NCI-H1092 treated with DMSO at 0.1 percent for 48 hours (cell line): Measurements from ENCODE around the gene ZNF408.

ENCODE experiments used
- DNase-seq: peaks from one replicate; lab custom pipeline; 2025; lab: John Stamatoyannopoulos, UW

Gene ZNF408

GRCh38 chr11:46676436-46677158 is 24.2 kb upstream of the ZNF408 start:
- no peak for DNase-seq

GRCh38 chr11:46677169-46677568 is 23.7 kb upstream of the ZNF408 start:
- no peak for DNase-seq

GRCh38 chr11:46677991-46678740 is 22.7 kb upstream of the ZNF408 start:
- DNase-seq: no peak

DNA sequence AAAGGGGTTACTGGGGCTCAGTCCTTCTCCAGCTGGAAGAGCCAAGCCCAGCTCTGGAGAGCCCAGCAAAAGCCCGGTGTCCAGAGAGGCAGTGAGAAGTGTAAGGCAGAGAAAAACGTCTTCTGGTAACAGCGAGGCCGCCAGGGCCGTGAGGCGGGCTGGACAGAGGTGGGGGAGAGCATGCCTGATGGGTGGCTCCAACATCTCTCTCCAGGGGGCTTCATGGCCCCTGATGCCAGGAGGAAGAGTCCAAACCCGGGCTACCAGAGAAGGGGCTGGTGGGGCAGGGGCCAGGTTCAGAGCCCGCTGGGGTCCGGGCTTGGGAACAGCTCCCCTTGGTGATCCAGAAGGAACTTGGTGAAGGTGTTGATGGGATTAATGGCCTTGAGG is 22.1 kb upstream of the ZNF408 start:
- no peak for DNase-seq

- no peak for DNase-seq
These were observed 21.3 kb upstream of the ZNF408 start for GRCh38 chr11:46679241-46680163.

GRCh38 chr11:46680164-46680760 is 20.6 kb upstream of the ZNF408 start:
- no peak for DNase-seq

- DNase-seq: no peak
These were observed 20.0 kb upstream of the ZNF408 start for GRCh38 chr11:46680815-46681214.

- DNase-seq: no peak
These were observed 19.0 kb upstream of the ZNF408 start for GRCh38 chr11:46681814-46682213.

- DNase-seq: no peak
These were observed 17.8 kb upstream of the ZNF408 start for GRCh38 chr11:46682773-46683752.

GRCh38 chr11:46684367-46684766 is 16.5 kb upstream of the ZNF408 start:
- no peak for DNase-seq

DNA sequence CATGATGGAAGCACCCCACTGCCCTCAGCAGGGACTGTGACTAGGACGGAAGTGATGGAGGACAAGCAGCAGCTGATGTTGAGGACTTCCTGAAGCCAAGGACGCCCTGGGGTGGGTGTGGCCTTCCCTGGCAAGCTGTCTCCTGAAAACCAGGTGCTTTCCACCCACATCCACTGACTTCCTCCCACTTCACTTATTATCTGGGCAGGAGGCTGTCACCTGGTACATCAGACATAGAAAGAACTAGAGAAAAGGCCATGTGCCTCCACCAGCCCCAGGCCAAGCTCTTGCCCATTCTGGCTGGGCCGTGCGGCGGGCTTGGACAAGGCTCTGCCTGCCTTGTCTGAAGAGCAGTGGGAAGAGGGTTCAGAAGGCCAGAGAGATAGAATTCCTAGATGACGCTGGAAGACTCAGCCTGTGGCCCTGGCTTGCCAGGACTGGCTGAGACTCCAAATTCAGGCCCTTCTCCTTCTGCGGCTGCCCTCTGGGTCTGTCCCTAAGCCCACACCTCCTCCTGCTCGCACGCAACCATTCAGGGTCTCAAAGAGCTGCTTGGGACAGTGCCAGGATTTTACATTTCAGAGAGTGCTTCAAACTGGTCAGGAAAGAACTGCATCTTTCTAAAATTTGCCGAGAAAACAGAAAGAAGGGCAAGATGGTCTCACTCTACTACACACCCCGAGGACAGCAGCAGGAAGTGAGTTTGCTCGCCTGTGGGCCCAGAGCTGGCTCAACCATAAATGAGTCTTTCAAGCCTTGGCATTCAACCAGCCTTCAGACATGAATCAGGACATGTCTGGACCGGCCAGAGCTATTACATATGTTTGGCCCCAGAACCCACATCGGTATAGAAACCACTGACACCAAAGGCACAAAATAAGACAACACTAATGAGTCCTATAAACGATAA is 13.7 kb upstream of the ZNF408 start:
- no peak for DNase-seq

- DNase-seq: no peak
These were observed 10.1 kb upstream of the ZNF408 start for GRCh38 chr11:46690702-46691101.

GRCh38 chr11:46692450-46692849 is 8.4 kb upstream of the ZNF408 start:
- no peak for DNase-seq

DNA sequence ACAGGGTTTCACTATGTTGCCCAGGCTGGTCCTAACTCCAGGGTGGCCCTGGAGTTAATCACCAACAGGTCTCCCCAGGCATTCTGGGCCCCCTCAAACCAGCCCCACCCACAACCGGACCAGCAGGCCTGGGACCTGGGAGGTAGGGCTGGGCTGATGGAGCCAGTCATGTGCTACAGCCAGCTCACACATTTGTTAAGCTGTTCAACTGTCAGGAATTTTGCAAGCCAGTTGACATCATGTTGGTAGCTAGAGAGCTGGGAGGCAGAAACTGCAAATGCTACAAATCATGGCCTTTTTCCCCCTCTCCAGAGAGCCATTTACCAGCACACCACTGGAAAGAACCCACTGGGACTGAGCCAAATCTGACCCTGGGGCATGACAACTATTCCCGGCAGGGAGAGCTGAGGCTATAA is 7.2 kb upstream of the ZNF408 start:
- no peak for DNase-seq

DNA sequence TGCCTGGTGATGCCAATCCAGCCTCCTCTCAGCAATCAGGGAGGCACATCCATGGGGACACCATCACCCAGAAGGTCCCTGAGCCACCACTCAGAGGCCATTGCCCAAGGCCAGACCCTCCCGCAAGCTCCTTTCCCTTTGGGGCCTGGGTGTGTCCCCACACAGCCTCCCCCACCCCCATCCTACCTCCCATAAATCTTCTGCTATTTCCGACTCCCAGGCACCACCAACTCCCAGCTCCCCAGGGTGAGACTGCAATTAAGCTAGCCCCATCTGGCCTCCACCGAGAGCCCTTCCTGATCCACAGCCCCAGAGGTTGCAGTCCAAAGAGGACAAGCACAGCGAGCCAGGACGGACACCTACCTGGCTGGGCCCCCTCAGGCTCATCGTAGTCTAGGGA is 6.8 kb upstream of the ZNF408 start:
- no peak for DNase-seq

GRCh38 chr11:46694607-46695006 is 6.2 kb upstream of the ZNF408 start:
- no peak for DNase-seq

GRCh38 chr11:46695345-46696211 is 5.3 kb upstream of the ZNF408 start:
- DNase-seq: no peak

GRCh38 chr11:46696212-46696558 is 4.6 kb upstream of the ZNF408 start:
- DNase-seq: peak; percentile 78

DNA sequence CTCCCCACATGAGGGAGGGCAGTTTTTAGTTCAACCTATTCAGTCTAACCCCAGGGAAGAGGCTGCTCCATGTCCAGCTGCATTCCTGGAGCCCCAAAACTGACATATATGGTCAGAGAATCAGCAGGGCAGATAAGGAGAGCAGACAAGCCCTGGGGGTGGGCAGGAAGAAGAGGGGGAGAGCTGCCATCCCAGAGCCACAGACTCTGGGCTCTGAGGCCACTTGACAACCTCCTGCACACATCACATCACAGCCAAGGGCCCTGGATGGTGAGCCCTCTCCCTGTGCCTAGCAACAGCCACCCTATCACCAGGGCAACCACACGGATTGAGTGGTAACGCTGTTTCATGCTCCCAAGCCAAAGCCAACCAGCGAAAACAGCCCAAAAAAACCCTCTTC is 3.5 kb upstream of the ZNF408 start:
- peak; percentile 24 for DNase-seq
